ENCODE results near the gene BEND7.

DNA sequence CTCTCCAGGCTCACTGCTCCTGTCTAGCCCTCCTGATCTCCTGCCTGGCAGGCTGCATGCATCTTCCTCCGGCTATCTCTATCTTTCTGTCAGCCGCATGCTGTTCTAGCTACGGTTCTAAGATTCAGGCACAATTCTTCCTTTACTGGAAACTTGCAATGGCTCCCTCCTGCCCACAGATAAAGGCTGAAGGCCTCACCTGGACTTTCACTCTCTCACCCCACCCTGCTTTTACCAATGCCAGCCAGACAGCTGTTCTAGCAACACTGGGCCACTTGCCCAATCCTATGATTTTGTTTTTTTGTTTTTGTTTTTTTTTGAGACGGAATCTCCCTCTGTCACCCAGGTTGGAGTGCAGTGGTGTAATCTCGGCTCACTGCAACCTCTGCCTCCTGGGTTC, 38.3 kb downstream of the BEND7 start:
- no peak for TF ChIP-seq ATRX (CRISPR knock-in tag; IDR thresholded peaks at IDR 0.05; ENCODE audit: borderline replicate concordance)
- TF ChIP-seq CTCF (CRISPR knock-in tag; IDR thresholded peaks at IDR 0.05), result no peak
- TF ChIP-seq ZNF282 (IDR thresholded peaks at IDR 0.05; ENCODE audit: partially characterized antibody), result no peak
- TF ChIP-seq, protein P1, sequence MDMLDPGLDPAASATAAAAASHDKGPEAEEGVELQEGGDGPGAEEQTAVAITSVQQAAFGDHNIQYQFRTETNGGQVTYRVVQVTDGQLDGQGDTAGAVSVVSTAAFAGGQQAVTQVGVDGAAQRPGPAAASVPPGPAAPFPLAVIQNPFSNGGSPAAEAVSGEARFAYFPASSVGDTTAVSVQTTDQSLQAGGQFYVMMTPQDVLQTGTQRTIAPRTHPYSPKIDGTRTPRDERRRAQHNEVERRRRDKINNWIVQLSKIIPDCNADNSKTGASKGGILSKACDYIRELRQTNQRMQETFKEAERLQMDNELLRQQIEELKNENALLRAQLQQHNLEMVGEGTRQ (IDR thresholded peaks at IDR 0.05; ENCODE audit: low read depth, low read length), result no peak
- TF ChIP-seq, protein P1 (CRISPR knock-in tag; IDR thresholded peaks at IDR 0.05; ENCODE audit: borderline replicate concordance), result no peak
- TF ChIP-seq CEBPG (CRISPR knock-in tag; IDR thresholded peaks at IDR 0.05), result no peak
- TF ChIP-seq CREB1 (IDR thresholded peaks at IDR 0.05), result no peak
- TF ChIP-seq CREB1 (CRISPR knock-in tag; IDR thresholded peaks at IDR 0.05), result no peak
- TF ChIP-seq HMGXB3 (CRISPR knock-in tag; IDR thresholded peaks at IDR 0.05; ENCODE audit: borderline replicate concordance), result no peak
- no peak for TF ChIP-seq SMC3 (IDR thresholded peaks at IDR 0.05; ENCODE audit: low read length)
- TF ChIP-seq, protein P2, sequence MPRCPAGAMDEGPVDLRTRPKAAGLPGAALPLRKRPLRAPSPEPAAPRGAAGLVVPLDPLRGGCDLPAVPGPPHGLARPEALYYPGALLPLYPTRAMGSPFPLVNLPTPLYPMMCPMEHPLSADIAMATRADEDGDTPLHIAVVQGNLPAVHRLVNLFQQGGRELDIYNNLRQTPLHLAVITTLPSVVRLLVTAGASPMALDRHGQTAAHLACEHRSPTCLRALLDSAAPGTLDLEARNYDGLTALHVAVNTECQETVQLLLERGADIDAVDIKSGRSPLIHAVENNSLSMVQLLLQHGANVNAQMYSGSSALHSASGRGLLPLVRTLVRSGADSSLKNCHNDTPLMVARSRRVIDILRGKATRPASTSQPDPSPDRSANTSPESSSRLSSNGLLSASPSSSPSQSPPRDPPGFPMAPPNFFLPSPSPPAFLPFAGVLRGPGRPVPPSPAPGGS (CRISPR knock-in tag; IDR thresholded peaks at IDR 0.05), result no peak
- TF ChIP-seq ZNF841 (CRISPR knock-in tag; IDR thresholded peaks at IDR 0.05; ENCODE audit: borderline replicate concordance), result no peak
- no peak for TF ChIP-seq CBX5 (CRISPR knock-in tag; IDR thresholded peaks at IDR 0.05; ENCODE audit: borderline replicate concordance)
- TF ChIP-seq CHCHD3 (CRISPR knock-in tag; IDR thresholded peaks at IDR 0.05), result no peak
- no peak for TF ChIP-seq ZBTB7A (CRISPR knock-in tag; IDR thresholded peaks at IDR 0.05)
- no peak for TF ChIP-seq REPIN1 (CRISPR knock-in tag; IDR thresholded peaks at IDR 0.05; ENCODE audit: borderline replicate concordance, low read depth)

All from HepG2 (cell line).